DOHH2 (cell line): ENCODE results near the gene PID1.

Experiments
- H3F3A ChIP-seq: fragments of 200-600 bp; sonication (generic), shearing (Covaris generic); 2 replicates; pipeline ENCODE4 v1.6.0; 2016; ENCODE audit warnings: antibody characterized with exemption, mild to moderate bottlenecking; ENCODE audit not compliant: control insufficient read depth, insufficient read depth
- H3K27ac ChIP-seq: fragments of 200-600 bp; sonication (generic); 2 replicates; pipeline ENCODE4 v1.5.1; 2014; ENCODE audit warnings: low read depth, mild to moderate bottlenecking, low read length, moderate library complexity
- H3K27me3 ChIP-seq: fragments of 200-600 bp; sonication (generic); 2 replicates; pipeline ENCODE4 v1.6.1; 2014; ENCODE audit warnings: mild to moderate bottlenecking, low read length, mixed read lengths; ENCODE audit not compliant: control insufficient read depth
- H3K36me3 ChIP-seq: fragments of 200-600 bp; sonication (generic); 2 replicates; pipeline ENCODE4 v1.6.1; 2014; ENCODE audit warnings: mild to moderate bottlenecking, low read length, moderate library complexity, mixed read lengths; ENCODE audit not compliant: control insufficient read depth
- H3K4me1 ChIP-seq: fragments of 200-600 bp; sonication (generic); 2 replicates; pipeline ENCODE4 v1.6.1; 2014; ENCODE audit warnings: mild to moderate bottlenecking, low read length, mixed read lengths; ENCODE audit not compliant: control insufficient read depth
- H3K4me2 ChIP-seq: fragments of 200-600 bp; sonication (generic); 2 replicates; pipeline ENCODE4 v1.6.0; 2014; ENCODE audit warnings: mild to moderate bottlenecking, low read length, moderate library complexity
- H3K4me3 ChIP-seq: fragments of 200-600 bp; sonication (generic); 2 replicates; pipeline ENCODE4 v1.5.1; 2014; ENCODE audit warnings: mild to moderate bottlenecking, low read length, mixed read lengths
- H3K79me2 ChIP-seq: fragments of 200-600 bp; sonication (generic); 2 replicates; pipeline ENCODE4 v1.6.1; 2014; ENCODE audit warnings: mild to moderate bottlenecking, low read length, mixed read lengths; ENCODE audit not compliant: control insufficient read depth
- H3K9me2 ChIP-seq: fragments of 200-600 bp; sonication (generic); replicated peaks from 2 replicates; pipeline ENCODE4 v1.6.1; 2014; ENCODE audit warnings: mild to moderate bottlenecking, low read length, mixed read lengths; ENCODE audit not compliant: control insufficient read depth
- H3K9me3 ChIP-seq: fragments of 200-600 bp; sonication (generic); 2 replicates; pipeline ENCODE4 v1.6.1; 2014; ENCODE audit warnings: antibody characterized with exemption, low read length, mixed read lengths; ENCODE audit not compliant: control insufficient read depth, insufficient read depth
- H4K20me1 ChIP-seq: fragments of 200-600 bp; sonication (generic); 2 replicates; pipeline ENCODE4 v1.6.0; 2014; ENCODE audit warnings: low read depth, mild to moderate bottlenecking, antibody characterized with exemption, low read length, moderate library complexity; ENCODE audit not compliant: control insufficient read depth, insufficient read depth
- EZH2phosphoT487 ChIP-seq: fragments of 200-600 bp; sonication (generic); IDR thresholded peaks from 2 replicates; pipeline ENCODE4 v1.6.1; 2017; ENCODE audit warnings: borderline replicate concordance, mild to moderate bottlenecking, antibody characterized with exemption, low read length, moderate library complexity, mixed read lengths
- TF ChIP-seq, protein P1 (sequence below): fragments of 200-600 bp; sonication (generic); IDR thresholded peaks from one replicate; pipeline ENCODE4 v1.5.1; 2014; ENCODE audit warnings: antibody characterized with exemption, mild to moderate bottlenecking, low read depth, low read length; ENCODE audit not compliant: poor library complexity, severe bottlenecking

PID1 gene

DNA sequence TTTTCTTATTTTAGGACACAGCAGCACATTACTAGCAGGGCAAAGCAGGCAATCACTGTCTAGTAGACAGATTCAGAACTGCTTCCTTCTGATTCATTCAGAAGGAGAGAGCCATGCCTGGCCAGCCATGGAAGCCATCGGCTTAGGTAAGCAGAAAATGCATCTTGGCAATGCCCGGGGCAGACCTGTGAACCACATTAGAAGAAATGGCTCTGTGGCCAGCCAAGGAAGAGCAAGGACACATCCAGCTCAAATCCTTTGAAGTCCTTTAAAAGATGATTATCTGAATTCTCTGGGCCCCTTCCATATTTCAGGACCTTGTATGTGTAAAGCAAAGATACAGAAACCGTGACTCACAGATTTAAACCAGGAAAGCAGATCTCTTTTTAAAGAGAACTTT lies 227.4 kb downstream of the PID1 start:
- no peak for TF ChIP-seq EZH2phosphoT487
- TF ChIP-seq, protein P1, sequence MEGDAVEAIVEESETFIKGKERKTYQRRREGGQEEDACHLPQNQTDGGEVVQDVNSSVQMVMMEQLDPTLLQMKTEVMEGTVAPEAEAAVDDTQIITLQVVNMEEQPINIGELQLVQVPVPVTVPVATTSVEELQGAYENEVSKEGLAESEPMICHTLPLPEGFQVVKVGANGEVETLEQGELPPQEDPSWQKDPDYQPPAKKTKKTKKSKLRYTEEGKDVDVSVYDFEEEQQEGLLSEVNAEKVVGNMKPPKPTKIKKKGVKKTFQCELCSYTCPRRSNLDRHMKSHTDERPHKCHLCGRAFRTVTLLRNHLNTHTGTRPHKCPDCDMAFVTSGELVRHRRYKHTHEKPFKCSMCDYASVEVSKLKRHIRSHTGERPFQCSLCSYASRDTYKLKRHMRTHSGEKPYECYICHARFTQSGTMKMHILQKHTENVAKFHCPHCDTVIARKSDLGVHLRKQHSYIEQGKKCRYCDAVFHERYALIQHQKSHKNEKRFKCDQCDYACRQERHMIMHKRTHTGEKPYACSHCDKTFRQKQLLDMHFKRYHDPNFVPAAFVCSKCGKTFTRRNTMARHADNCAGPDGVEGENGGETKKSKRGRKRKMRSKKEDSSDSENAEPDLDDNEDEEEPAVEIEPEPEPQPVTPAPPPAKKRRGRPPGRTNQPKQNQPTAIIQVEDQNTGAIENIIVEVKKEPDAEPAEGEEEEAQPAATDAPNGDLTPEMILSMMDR, result no peak
- no peak overlapping the region for H3K4me2 ChIP-seq
- no peaks in the 10 kb centered on the region for H4K20me1 ChIP-seq
- H3K79me2 ChIP-seq, result no peaks in the 10 kb centered on the region
- peaks cover 2% of the 10 kb centered on the region; the same call in 1 of the 2 replicates for H3K9me3 ChIP-seq
- H3F3A ChIP-seq, result no peaks in the 10 kb centered on the region
- H3K27me3 ChIP-seq, result no peaks in the 10 kb centered on the region
- peaks cover 5% of the 10 kb centered on the region for H3K4me1 ChIP-seq
- H3K9me2 ChIP-seq, result no peaks in the 10 kb centered on the region
- H3K4me3 ChIP-seq, result no peak overlapping the region
- H3K36me3 ChIP-seq, result no peaks in the 10 kb centered on the region
- no peak overlapping the region for H3K27ac ChIP-seq

DNA sequence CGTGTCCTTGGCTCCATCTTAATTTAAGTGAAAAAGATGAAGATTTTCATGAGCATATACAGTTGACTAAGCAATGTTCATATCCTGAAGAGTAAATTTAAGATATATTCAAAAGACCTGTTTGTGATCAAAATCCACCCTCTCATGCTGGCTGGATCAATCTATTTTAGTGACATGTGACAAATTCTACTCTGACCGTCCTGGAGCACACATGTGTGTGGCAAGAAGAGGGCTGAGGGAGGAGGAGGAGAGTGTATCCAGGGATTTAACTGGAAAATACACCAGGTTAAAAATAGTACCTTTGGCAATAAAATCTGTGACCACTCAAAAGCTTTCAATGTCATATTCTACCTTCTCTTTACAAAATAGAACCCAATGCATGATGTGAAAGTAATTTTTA lies 228.7 kb downstream of the PID1 start:
- Histone ChIP-seq H3F3A (no peaks in the 10 kb centered on the region), H3K27me3 (no peaks in the 10 kb centered on the region), H3K79me2 (no peaks in the 10 kb centered on the region), H4K20me1 (no peaks in the 10 kb centered on the region), H3K36me3 (no peaks in the 10 kb centered on the region), H3K27ac (no peak overlapping the region), H3K4me1 (peaks cover 5% of the 10 kb centered on the region), H3K9me2 (no peaks in the 10 kb centered on the region), H3K4me3 (no peak overlapping the region), H3K9me3 (peaks cover 2% of the 10 kb centered on the region; the same call in 1 of the 2 replicates), H3K4me2 (no peak overlapping the region)
- no peak for TF ChIP-seq EZH2phosphoT487
- TF ChIP-seq, protein P1, result no peak

DNA sequence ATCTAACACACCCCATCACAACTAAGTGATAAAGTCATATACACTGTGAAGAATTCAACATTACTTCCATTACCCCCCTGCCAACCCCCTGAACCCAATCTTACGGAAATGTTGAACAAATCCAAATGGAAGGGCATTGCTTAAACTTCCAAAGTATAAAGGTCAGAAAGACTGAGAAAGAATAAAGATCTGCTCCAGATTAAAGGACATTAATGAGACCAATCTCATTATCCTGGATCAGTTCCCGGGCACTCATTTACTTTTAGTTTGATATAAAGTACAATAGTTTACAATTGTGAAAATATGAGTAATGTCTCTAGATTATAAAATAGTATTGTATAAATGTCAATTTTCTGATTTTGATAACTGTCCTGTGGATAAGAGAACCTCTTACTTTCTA lies 229.4 kb downstream of the PID1 start:
- Histone ChIP-seq H4K20me1 (no peaks in the 10 kb centered on the region), H3K9me2 (no peaks in the 10 kb centered on the region), H3K4me2 (no peak overlapping the region), H3K79me2 (no peaks in the 10 kb centered on the region), H3K27ac (no peak overlapping the region), H3K27me3 (no peaks in the 10 kb centered on the region), H3K36me3 (no peaks in the 10 kb centered on the region), H3F3A (no peaks in the 10 kb centered on the region), H3K4me3 (no peak overlapping the region), H3K9me3 (no peaks in the 10 kb centered on the region; the same call in 1 of the 2 replicates), H3K4me1 (peaks cover 1% of the 10 kb centered on the region)
- TF ChIP-seq, protein P1, result no peak
- no peak for TF ChIP-seq EZH2phosphoT487

GRCh38 chr2:229037621-229038020 lies 233.5 kb downstream of the PID1 start:
- Histone ChIP-seq H3K4me2 (no peak overlapping the region), H3K27ac (no peak overlapping the region), H3K4me3 (no peak overlapping the region), H3K27me3 (no peaks in the 10 kb centered on the region), H3K79me2 (no peaks in the 10 kb centered on the region), H3F3A (no peaks in the 10 kb centered on the region), H3K4me1 (no peaks in the 10 kb centered on the region), H3K9me2 (no peaks in the 10 kb centered on the region), H4K20me1 (no peaks in the 10 kb centered on the region), H3K9me3 (no peaks in the 10 kb centered on the region), H3K36me3 (no peaks in the 10 kb centered on the region)
- no peak for TF ChIP-seq EZH2phosphoT487
- TF ChIP-seq, protein P1, result no peak
